Daoy (cell line): ENCODE data around the gene STAM. TPM values are rescaled to one million over a fixed set of nuclear protein-coding genes. Genes with fewer than 3 reads are reported as not detected.

Experiments
- DNase-seq: peaks from one replicate; pipeline ENCODE4 v3.0.0-alpha.2; 2015; ENCODE audit warnings: low read depth
- total RNA-seq: library from RNA; depleted of rRNA; stranded (reverse); fragments of >200 nt; shearing (Covaris generic); gene quantifications from 2 replicates; pipeline ENCODE4 v1.2.3, GENCODE V29; 2014

The STAM gene
- total RNA-seq, 1 experiment from 2014 or later: 13.8 TPM

- no peak for DNase-seq
Measured at GRCh38 chr10:17730667-17731066, 86.7 kb downstream of the STAM start.

GRCh38 chr10:17731331-17732020 lies 87.5 kb downstream of the STAM start:
- DNase-seq: no peak

GRCh38 chr10:17733620-17734019 lies 89.7 kb downstream of the STAM start:
- no peak for DNase-seq

GRCh38 chr10:17734432-17735080 lies 90.6 kb downstream of the STAM start:
- DNase-seq: no peak

- DNase-seq: no peak
Measured at GRCh38 chr10:17735166-17735941, 91.4 kb downstream of the STAM start.

- no peak for DNase-seq
Measured at GRCh38 chr10:17736223-17736622, 92.3 kb downstream of the STAM start.

- no peak for DNase-seq
Measured at GRCh38 chr10:17737027-17737965, 93.3 kb downstream of the STAM start.

GRCh38 chr10:17740668-17741067 lies 96.7 kb downstream of the STAM start:
- DNase-seq: no peak

GRCh38 chr10:17742918-17743317 lies 99.0 kb downstream of the STAM start:
- peak; percentile 44 for DNase-seq

GRCh38 chr10:17743437-17743836 lies 99.5 kb downstream of the STAM start:
- no peak for DNase-seq

- DNase-seq: no peak
Measured at GRCh38 chr10:17744341-17744861, 100.5 kb downstream of the STAM start.

- no peak for DNase-seq
Measured at GRCh38 chr10:17747883-17748550, 104.1 kb downstream of the STAM start.

- no peak for DNase-seq
Measured at GRCh38 chr10:17749890-17750289, 105.9 kb downstream of the STAM start.

GRCh38 chr10:17751781-17752445 lies 108.0 kb downstream of the STAM start, which contains the start of gene TMEM236:
Gene TMEM236, plus strand, starts transcription at chr10:17752201. Its CDS starts 95 bp downstream, at chr10:17752296.
- no peak for DNase-seq

GRCh38 chr10:17756557-17757217 lies 112.7 kb downstream of the STAM start:
- DNase-seq: peak; percentile 9

GRCh38 chr10:17758200-17758599 lies 114.2 kb downstream of the STAM start:
- no peak for DNase-seq

GRCh38 chr10:17758896-17759295 lies 114.9 kb downstream of the STAM start:
- DNase-seq: no peak

- no peak for DNase-seq
Measured at GRCh38 chr10:17764142-17764541, 120.2 kb downstream of the STAM start.

- DNase-seq: no peak
Measured at GRCh38 chr10:17765602-17766001, 121.7 kb downstream of the STAM start.
